ENCODE measurements around the gene VTA1.

The VTA1 gene

DNA sequence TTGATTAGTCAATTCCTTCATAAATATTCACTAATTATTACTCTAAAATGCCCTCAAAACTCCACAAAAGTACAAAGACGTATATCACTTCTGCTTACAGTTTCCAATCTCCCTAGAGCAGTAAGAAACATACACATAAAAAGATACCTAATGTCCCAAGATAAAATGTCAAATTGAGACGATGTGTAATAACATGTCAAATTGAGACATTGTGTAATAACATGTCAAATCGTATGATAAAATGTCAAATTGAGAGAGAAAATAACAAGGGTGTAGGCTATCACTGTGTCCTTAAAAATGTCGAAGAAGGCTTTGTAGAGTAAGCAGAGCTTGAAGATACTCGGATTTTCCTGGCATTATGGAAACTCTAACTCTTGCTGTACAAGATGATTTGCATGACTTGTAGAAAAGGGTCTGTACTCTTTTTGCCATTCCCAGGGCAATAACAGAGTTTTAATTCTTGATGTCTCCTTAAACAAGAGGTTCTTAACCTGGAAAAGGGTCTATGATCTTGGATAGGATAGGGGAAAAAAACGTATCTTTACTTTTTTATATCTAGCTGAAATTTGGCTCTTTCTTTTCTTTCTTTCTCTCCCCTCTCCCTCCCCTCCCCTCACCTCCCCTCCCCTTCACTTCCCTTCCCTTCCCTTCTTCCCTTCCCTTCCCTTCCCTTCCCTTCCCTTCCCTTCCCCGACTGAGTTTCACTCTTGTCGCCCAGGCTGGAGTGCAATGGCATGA lies 87.1 kb downstream of the VTA1 start:
- DNase-seq (ENCODE audit: extremely low read depth, low read depth): no peak
- H3K4me3 ChIP-seq (replicated peaks; ENCODE audit: low read depth, low read length): no peak overlapping the region

DNA sequence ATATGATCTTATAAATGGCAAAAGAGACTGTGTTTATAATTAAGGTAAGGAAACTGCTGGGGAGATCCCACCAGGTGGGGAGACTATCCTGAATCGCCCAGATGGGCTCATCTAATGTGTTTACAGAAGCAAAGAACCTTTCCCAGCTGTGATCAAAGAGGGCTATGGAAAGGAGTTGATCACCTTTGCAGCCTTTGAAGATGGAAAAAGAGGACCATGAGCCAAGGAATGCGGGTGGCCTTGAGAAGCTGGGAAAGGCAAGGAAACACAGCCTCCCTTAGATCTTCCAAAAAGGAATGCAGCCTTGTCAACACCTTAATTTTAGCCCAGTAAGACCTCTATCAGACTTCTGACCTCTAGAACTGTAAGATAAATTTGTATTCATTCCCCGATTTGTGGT lies 88.2 kb downstream of the VTA1 start:
- TF ChIP-seq, protein P1, sequence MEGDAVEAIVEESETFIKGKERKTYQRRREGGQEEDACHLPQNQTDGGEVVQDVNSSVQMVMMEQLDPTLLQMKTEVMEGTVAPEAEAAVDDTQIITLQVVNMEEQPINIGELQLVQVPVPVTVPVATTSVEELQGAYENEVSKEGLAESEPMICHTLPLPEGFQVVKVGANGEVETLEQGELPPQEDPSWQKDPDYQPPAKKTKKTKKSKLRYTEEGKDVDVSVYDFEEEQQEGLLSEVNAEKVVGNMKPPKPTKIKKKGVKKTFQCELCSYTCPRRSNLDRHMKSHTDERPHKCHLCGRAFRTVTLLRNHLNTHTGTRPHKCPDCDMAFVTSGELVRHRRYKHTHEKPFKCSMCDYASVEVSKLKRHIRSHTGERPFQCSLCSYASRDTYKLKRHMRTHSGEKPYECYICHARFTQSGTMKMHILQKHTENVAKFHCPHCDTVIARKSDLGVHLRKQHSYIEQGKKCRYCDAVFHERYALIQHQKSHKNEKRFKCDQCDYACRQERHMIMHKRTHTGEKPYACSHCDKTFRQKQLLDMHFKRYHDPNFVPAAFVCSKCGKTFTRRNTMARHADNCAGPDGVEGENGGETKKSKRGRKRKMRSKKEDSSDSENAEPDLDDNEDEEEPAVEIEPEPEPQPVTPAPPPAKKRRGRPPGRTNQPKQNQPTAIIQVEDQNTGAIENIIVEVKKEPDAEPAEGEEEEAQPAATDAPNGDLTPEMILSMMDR (IDR thresholded peaks at IDR 0.05; ENCODE audit: low read depth, low read length, missing control alignments): no peak
- no peak overlapping the region for H3K4me3 ChIP-seq (replicated peaks; ENCODE audit: low read depth, low read length)
- no peak for DNase-seq (ENCODE audit: extremely low read depth, low read depth)

More for the DNA sequence above, 87.1 kb downstream of the VTA1 start:
- TF ChIP-seq, protein P1 (IDR thresholded peaks at IDR 0.05; ENCODE audit: low read depth, low read length, missing control alignments): no peak

DNA sequence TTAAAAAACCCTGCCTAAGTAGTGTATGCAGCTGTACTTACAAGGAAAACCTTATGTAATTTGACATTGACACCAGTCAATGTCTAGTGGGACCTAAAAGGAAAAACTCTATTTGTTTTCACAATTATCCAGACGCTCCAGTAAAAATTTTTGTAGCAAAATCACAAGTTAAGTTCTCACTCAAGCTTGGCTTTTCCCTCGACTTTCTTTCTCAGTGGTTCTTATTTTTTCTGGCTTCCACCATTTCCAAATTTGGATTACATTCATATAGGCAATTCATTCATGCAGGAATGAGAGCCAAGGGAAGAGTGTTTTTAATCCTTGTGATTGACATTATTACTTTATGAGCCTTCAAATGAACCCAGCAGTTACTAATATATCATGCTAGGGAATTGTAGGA lies 88.7 kb downstream of the VTA1 start:
- no peak overlapping the region for H3K4me3 ChIP-seq (replicated peaks; ENCODE audit: low read depth, low read length)
- TF ChIP-seq, protein P1 (IDR thresholded peaks at IDR 0.05; ENCODE audit: low read depth, low read length, missing control alignments): no peak
- no peak for DNase-seq (ENCODE audit: extremely low read depth, low read depth)

DNA sequence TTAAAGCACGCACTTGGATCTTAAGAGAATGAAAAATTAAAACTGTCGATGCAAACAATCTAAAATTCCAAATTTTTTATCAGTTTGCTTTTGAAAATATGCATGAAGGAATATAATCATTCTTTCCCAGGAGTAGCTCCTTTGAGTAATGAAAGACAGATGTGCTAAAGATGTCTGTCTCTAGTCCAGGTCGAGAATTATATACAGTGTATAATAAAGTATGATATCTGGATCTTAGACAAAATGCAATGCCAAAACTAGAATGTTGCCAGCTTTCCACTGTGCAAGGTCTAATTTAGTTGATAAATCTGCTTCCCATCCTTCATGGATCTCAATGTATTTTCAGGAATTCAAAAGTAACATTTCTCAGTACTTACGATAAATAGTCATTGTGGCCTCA lies 89.6 kb downstream of the VTA1 start:
- no peak overlapping the region for H3K4me3 ChIP-seq (replicated peaks; ENCODE audit: low read depth, low read length)
- TF ChIP-seq, protein P1 (IDR thresholded peaks at IDR 0.05; ENCODE audit: low read depth, low read length, missing control alignments): no peak
- no peak for DNase-seq (ENCODE audit: extremely low read depth, low read depth)

DNA sequence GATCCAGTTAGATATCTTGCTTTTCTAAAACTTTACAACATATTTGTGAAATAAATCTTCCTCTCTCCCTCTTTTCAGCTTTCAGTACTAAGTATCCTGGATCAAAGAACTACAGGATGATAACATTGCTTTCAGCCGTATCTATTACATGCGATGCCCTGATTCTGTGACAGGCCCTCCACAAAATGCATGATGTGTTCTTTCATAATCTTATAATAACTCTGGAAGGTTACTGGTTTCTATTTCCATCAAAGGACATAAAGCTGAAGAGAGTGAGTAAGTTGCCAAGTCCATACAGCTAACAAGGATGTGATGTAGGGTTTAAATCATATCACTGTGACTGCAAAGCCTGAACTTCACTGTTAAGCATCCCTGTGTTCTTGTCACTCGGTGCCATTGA lies 91.8 kb downstream of the VTA1 start:
- TF ChIP-seq, protein P1 (IDR thresholded peaks at IDR 0.05; ENCODE audit: low read depth, low read length, missing control alignments): no peak
- H3K4me3 ChIP-seq (replicated peaks; ENCODE audit: low read depth, low read length): no peak overlapping the region
- DNase-seq (ENCODE audit: extremely low read depth, low read depth): no peak

DNA sequence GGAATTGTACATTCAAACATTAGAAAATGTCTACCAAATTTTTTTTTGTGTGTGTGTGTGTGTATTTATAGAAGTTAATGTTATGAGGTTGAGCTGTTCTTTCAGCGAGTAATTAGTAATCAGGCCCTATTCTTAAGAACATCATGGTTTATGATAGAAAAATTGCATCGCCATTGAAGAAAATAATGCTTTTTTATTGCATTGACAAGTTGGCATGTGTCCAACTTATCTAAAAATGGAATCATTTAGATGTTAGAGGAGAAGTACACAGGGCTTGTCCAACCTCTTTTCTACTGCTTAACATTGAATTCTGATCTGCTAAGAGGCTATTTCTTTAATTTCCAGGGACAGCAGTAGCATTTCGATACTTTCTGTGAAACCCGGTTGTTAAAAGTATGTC lies 93.1 kb downstream of the VTA1 start:
- H3K4me3 ChIP-seq (replicated peaks; ENCODE audit: low read depth, low read length): no peak overlapping the region
- no peak for DNase-seq (ENCODE audit: extremely low read depth, low read depth)
- TF ChIP-seq, protein P1 (IDR thresholded peaks at IDR 0.05; ENCODE audit: low read depth, low read length, missing control alignments): no peak

DNA sequence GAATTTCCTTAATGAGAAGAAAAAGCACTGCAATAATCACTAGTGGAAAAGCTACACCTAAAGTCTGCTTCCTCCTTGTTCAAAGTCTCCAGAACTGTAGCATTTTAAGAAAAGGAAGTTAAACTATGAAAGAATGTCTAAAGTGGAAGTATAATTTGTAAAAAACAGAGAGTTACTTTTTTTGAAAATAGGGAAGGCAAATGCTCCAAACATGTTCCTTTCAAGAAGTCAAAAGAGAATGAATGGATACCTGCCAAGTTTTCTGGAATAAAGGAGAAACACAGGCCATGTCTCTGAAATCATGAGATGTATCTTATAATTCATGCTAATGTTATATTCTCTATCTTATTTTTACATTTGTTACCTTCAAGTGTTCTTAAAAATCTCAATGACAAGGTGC lies 94.0 kb downstream of the VTA1 start:
- no peak for DNase-seq (ENCODE audit: extremely low read depth, low read depth)
- H3K4me3 ChIP-seq (replicated peaks; ENCODE audit: low read depth, low read length): no peak overlapping the region
- TF ChIP-seq, protein P1 (IDR thresholded peaks at IDR 0.05; ENCODE audit: low read depth, low read length, missing control alignments): no peak
